Stimulated activated CD4-positive, alpha-beta T cell treated with anti-CD3 and anti-CD28 coated beads, TNF-alpha, amount 100 ng/mL, for 1 hour (primary cell): ENCODE results near the gene TRMT11.
"Not testable (repeated sequence)": the region's sequence is repeated elsewhere in the genome, so short reads cannot be mapped to it uniquely, and the experiment has no call there.

Experiments
- DNase-seq, 3 donors: peaks; one replicate each; pipeline ENCODE4 v3.0.0-alpha.2; 2020; ENCODE audit warnings: low read depth in 3 of 3, low spot score in 1 of 3

The TRMT11 gene

DNA sequence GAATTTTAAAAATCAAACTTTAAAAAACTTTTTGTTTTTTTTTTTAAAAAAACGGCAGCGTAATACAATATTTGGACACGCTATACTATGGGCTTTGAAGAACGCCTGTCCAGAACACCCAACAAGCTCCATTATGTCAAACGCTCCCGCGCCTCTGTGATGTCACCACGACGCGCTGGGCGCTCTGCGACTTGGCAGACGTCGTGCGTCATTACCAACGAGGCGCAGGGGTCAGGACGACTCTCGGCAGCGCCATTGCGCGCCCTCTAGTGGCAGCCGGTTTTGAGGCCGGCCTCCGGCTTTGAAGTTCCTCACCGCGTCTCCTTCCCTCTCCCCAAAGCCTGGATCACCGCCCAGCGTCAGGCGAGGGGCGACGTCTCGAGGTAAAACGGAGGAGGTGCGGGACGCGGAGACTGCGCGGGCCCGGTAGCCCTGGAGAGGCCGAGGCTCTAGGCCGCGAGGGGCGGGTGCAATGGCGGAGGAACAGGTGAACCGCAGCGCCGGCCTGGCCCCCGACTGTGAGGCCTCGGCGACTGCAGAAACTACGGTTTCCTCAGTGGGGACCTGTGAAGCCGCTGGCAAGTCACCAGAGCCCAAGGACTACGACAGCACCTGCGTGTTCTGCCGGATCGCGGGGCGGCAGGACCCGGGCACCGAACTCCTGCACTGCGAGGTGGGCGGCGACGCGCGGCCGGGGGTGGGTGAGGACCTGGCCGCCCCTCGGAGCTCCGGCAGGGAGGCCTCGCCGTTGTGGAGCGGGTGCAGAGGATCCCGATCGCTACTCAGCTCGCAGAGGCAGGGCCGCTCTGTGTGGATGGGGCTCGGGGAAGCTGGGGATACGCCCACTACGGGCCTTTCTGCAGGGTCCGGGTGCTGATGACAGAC, 29.6 kb upstream of the TRMT11 start, which contains the start of gene HINT3:
TSS of gene HINT3 (plus strand) at position 265 of the 885 bp plus-strand sequence. CDS start at position 473, 208 bp downstream.
- DNase-seq: peak; percentile 91 to 99 (median 93)

DNA sequence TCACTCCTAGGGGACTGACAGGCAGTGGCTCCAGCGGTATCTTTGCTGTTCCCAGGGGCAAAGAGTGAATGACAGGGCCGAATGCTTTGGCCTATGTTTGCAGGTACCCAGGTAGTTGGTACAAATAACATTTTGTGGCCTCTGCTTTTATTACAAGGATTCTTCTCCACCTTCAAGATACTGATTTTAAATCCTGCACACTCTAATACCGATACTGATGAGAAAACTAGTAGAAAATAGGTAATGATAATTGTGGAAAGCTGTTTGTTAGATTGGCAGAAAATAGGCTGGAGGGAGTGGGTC, 29.0 kb upstream of the TRMT11 start:
- DNase-seq: no peak

DNA sequence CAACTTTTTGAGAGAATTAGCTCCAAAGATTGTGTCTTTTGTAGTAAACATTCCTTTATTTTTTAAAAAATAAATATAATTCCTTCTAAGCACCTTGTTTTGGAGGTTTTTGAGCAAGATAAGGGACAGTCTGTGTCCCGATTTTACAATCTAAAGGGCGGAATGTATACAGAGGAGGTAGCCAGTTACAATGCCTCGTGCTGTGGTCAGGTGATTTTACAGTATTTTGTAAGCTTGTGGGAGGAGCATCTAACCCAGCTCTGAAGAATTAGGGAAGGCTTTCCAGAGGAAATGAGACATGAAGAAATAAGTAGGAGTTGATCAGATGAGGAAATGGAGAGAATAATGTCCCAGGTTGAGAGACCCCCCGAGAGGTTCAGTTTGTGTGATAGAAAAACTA, 28.5 kb upstream of the TRMT11 start:
- no peak for DNase-seq

DNA sequence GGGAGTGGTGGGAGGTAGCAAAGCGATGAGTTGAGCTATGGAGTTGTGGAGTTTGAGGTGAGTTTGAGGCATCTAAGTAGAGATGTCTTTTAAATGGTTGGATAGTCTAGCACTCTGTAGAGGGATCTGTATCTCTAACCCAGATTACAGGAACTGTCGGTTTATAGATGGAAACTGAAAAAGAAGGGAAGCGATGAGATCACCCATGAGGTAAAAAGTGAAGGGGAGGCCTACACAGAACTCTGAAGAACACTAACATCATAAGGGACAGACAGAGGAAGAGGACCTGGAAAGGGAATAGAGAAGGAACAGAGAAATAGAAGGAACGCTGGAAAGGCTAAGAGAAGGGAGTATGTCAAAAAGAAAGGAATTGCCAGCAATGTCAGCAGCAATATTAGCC, 27.3 kb upstream of the TRMT11 start:
- no peak for DNase-seq

DNA sequence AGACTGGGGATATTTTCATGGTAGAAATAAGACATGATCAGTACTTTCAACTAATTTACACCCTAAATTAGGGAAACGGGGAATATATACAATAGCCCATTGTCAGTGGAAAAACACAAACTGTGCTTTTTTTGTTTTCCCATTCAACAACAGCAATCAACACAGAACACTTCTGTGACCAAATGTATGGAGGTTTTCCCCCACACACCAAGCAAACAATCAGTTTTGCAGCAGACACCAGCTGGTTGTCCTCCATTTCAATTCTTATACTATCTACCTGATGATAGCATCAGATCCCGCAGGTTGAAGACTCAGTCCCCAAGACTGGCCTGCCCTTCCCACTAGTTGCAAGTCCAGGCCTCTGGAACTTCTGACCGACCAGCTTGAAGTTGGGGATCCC, 25.2 kb upstream of the TRMT11 start:
- DNase-seq: no peak

DNA sequence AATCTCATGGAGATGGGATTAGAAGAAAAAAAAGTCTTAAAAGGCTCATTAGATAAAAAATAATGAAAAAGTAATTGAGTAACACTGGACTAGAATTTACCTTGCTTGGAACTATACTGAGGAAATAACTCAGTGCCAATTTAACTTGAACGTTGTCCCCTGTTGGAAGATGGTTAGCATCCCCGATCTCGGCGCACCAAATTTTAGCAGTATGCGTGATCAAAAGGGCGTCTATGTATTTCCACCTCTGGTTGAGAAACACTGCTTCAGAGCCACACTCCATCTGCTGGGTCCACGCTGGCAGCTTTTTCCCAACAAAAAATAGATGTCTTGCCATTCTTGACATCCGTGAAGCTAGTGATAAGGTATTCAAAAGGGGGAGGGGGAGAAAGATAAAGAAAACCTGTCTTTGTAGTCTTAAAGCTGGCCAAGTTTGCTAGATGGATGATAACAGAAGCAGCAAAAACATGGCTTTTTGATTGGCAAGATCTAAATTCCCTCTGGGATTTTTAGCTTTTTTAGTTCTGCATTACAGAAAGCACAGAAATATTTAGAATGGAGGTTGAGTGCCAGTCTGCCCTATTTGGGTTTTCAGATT, 23.3 kb upstream of the TRMT11 start:
- no peak for DNase-seq

DNA sequence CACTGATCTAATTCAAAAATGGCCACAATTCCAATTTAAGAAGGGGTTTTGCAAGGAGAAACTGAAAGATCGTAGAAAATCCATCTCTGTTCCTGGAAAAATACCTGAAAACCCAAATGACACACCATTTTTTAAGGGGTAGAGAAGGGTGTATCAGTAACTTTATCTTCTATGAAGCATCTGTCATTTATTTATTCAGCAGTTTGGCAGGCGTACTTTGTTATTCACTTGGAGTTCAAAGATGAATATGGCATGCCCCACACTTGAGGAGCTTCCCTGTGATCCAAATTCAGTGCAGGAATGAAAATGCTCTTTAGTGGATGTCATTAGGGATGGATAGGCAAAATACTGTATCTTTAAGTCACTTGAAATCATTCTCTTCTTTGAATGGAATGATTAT, 22.5 kb upstream of the TRMT11 start:
- no peak for DNase-seq

DNA sequence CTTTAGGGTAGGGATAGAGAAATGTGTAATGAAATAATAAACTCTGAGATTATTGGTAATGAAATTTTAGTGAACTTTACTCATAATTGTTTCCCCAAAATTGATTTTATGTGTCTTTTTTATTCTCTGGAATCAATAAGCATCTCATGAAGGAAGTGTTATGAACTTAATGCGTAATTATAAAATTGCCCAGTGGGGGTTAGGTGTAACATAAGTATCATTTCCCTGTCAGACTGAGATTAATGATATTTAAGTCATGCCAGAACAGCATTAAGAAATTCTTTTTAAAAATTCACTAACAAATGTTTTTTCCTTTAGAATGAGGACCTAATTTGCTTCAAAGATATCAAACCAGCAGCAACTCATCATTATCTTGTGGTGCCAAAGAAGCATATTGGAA, 19.8 kb upstream of the TRMT11 start:
- DNase-seq: no peak

DNA sequence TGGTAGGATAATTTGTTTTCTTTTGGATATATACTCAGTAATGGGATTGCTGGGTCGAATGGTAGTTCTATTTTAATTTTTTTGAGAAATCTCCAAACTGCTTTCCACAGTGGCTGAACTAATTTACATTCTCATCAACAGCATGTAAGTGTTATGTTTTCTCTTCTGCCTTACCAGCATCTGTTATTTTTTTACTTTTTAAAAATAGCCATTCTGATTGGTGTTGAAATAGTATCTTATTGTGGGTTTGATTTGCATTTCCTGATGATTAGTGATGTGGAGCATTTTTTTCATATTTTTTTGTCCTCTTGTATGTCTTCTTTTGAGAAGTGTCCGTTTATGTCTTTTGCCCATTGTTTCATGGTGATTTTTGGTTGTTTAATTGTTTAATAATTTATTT, 17.8 kb upstream of the TRMT11 start:
- DNase-seq: no peak

DNA sequence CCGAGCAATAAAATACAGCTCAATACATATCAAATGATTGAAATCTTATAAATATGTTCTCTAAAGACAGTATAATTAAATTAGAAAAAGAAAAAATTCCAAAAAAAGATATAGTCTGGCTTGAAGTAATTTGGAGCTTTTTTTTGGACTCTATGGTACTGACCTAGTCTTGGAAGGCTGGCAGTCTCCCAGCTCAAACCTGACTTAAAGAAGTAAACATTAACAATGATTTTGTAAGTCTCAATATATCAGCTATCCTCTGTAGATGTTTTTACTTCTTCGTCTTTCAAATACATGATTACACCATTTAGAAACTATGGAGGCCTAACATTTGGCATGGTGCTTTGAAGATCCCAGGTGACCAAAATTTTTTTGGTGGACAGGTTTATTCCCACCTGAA, 15.6 kb upstream of the TRMT11 start:
- DNase-seq: no peak

DNA sequence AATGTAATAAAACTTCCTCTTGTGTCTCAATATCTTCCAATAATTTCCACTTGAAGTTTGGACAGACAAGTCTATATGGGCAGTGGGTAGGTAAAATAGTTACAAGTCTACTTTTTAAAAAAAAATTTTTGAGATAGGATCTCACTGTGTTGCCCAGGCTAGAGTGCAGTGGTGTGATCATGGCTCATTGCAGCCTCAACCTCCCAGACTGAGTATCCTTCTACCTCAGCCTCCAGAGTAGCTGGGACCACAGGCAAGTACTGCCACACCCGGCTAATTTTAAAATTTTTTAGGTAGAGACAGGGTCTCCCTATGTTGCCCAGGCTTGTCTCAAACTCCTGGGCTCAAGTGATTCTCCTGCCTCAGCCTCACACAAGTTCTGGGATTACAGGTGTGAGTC, 13.9 kb upstream of the TRMT11 start:
- DNase-seq: not testable (repeated sequence)

DNA sequence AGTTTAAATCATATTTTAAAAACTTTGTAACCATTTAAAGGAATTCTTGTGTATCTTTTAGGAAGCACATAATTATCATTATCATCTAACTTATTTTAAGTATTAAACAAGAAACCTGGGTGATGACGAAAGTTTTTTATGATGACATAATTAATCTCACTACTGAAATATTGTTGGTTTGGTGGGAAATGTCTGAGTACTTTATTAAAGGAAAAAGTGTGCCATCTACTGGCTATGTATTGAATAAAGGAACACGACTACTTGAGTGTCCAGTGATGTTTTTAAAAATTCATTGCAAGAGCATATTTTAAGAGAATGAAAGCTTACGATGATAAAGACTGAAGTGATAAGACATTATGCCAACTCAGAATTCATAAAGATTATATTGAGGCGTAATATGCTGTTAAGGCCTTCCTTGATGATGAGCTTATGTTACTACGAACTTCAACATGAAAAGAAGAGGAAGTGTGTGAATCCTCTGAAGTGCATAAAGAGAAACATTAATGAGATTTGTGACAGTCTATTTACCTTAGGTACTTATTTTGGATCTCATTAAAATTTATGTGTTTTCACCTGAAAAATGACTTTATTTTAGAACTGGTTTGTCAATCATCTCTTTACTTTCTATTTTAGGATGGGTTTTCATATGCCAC, 12.0 kb upstream of the TRMT11 start:
- no peak for DNase-seq

DNA sequence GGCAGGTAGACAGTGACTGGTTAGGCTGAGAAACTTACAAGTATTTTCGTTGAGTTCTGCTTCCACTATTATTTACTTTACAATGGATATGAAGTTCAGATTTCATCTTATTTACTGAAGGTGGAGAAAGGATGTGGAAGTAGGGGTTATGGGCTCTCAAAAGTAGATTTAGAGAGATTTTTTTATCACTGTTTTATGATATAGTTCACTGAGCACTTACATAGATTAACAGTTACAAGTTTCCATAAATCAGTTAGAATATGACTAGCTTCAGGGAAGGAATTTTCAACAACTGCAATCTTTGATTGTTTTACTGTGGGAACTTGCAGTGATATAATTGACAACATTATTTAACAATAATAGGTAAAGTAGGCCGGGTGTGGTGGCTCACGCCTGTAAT, 7.2 kb upstream of the TRMT11 start:
- no peak for DNase-seq

DNA sequence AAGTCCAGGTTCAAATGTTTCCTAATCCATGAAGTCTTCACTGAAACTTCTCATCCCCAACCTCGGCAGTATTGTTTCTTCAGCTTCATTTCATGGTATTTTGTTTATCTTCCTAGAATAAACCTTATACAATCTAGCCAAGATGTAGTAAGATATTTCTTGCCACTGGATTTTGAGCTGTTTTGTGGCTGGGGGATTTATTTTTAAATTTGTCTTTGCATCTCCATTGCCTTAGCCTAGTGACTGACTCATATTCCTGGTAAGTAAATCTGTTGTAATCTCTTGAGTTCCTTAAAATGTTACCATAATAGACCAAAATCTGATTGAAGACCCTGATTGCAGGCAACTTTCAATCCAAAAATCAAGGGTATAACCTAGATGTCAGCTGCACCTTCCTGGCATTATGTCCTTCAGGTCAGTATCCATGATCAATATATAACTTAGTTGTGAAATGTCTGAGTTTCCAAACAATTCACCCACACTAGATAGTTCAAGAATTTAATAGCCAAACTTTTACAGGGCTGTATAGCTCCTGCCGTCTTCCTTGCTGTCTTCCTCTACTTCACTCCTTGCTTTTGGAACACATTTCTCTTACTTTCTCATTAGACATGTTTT, 4.7 kb upstream of the TRMT11 start:
- DNase-seq: no peak

DNA sequence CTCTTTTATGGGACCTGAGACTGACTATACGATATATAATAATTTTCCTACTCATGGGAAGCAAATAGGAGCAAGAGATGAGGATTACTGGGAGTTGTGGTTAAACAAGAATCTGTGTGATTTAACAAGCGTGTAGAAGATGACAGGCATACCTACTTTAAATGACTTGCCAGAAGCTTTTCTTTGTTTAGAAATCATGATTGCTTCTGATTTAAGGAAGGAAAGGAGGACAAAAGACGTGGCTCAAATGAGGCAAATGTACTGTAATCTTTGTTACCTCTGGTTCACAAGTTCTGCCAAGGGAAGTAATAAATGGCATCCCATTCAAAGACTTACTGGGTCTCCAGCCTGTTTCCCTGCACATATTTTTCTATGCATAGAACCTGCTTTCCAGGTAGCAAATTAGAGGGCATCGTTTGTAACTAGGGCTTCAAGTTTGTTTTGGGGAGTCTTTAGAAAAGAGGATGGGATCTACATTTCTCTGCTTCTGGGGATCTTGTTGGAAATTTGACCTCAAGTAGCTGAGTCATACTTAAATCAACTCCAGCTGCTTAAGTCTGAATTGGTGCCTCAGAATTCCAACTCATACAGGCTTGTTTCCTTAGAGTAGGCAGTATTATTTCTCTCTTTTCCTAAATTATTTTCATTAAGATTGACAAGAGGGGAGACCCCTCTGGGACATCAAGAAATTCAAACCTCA, 2.9 kb upstream of the TRMT11 start:
- DNase-seq: no peak

DNA sequence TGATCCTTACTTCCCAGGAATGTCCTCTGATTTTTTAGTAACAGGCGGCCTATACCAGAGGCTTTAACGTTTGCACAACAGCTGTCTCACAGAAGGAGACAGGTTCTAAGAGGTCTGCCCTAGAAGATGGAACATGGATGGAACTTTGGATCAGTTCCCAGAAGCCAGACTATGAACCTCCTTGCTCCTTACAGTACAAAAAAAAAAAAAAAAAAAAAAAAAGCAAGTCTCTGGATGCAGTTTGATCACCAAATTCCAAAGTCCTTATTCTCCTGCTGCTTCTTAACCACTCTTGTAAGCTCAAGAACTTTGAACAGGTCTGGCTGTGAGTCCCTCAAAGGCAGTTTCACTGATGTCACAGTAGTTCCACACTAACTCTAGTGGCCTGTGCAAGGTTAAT, 2.0 kb upstream of the TRMT11 start:
- DNase-seq: no peak

DNA sequence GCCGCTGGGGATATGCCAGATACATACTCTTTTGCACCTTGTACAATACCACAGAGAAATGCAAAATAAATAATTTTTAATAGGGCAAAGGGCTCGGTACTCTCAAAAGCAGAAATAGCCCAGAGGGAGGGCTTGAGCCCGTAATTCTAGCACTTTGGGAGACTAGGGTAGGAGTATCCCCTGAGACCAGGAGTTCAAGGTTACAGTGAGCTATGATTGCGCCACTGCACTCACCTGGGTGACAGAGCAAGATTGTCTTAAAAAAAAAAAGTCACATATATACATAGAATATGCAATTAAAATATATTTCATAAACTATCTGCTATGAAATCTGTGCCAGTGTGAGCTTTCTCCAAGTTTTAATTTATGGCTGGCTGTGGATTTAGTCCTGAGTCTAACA, 818 bp upstream of the TRMT11 start:
- DNase-seq: no peak

DNA sequence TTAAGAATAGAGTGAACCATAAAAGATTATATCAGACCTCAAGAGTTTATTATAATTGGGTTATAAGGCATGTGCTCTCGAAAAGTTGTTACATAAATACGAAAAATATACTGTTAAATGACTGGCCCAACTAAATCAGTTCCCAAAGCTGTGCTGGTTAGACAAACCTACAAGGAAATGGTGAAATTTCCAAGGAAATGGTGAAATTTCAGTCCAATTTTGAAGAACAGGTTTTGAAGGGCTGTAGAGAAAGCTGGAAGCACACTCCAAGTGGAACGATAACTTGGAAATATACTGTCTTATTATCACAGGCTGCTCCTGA, 400 bp upstream of the TRMT11 start:
- no peak for DNase-seq

DNA sequence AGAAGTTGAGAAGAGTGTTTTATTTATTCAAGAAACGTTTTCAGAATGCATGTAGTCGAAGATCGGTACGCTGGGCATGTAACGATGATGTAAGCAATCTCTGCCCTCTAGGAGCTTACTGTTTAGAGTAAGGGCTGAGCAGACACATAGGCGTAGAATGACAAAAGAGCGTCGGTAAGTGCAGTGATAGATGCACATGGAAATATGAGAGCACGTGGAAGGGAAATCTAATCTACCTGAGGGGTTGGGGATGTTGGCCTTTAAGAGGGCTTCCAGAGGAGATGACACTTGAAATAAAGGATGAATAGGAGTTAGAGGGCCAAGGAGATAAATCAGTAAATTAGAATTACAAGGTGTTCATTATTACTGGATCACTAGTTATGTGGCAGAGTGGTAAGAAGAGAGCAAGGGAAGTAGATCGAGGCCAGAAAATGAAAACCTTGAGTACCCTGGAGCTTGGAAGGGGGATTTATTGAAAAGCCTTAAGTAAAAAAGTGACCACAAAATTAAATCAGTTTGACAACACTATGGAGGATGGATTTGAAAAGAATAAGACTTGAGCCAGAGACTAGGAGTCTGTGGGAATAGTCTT, 782 bp downstream of the TRMT11 start:
- no peak for DNase-seq

DNA sequence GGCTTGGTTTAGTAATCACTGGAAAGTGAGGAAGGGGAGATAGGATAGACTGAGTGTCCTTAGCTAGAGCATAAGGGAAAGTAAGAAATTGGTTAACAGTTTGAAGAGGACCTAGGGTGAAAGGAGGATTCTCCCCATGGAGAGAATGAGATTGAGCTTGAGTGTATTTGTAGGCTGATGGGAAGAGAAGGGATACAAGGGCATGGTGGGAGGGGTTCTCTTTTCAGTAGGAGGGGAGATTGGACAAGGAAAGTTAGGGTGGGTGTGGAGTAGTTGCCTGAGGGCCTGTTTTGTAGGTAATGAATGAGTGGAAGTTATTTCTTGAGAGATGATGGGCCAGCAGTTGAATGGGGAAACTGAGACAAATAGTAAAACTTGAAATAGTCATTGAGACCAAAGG, 1.9 kb downstream of the TRMT11 start:
- no peak for DNase-seq

DNA sequence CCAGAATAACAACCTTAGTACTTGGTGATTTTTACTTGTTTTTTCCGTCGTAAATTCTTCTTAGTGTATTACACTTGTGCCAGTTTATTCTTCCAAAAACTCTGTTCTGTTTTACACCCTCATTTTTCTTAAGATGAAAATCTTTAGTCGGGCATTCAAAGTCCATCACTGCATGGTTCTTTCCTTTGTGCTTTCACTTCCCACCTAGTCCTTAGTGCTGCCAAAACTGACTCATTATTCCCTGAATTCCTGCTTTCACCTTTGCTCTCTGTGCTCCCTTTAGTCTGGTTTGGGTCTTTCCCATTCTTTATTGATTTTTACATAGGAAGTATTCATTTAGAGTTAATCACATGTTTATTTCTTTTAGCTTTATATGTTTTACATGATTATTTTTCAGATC, 3.3 kb downstream of the TRMT11 start:
- no peak for DNase-seq
